Suprapubic skin (tissue), 4 donors: ENCODE data around the gene RELL1. TPM values are rescaled to one million over a fixed set of nuclear protein-coding genes. Genes with fewer than 3 reads are reported as not detected.

ENCODE experiments used
- DNase-seq, 2 donors: peaks; one replicate each; pipeline ENCODE4 v3.0.0-alpha.2; 2019; ENCODE audit warnings: low spot score in 2 of 2
- H3K27ac ChIP-seq: fragments of 200-600 bp; sonication (generic); one replicate; pipeline ENCODE4 v1.5.1; 2019
- H3K27me3 ChIP-seq: fragments of 200-600 bp; sonication (generic); one replicate; pipeline ENCODE4 v1.5.1; 2019
- H3K36me3 ChIP-seq: fragments of 200-600 bp; sonication (generic); one replicate; pipeline ENCODE4 v1.5.1; 2019
- H3K4me1 ChIP-seq: fragments of 200-600 bp; sonication (generic); one replicate; pipeline ENCODE4 v1.5.1; 2019
- H3K4me3 ChIP-seq: fragments of 200-600 bp; sonication (generic); one replicate; pipeline ENCODE4 v1.5.1; 2019; ENCODE audit warnings: mild to moderate bottlenecking
- H3K9me3 ChIP-seq: fragments of 200-600 bp; sonication (generic); one replicate; pipeline ENCODE4 v1.5.1; 2019
- EP300 ChIP-seq: sonication (generic); formaldehyde crosslinking; IDR thresholded peaks from one replicate; pipeline ENCODE4 v1.6.1; 2017; ENCODE audit warnings: antibody characterized with exemption
- POLR2A ChIP-seq, 2 donors: fragments of 450-650 bp; IDR thresholded peaks; one replicate each; pipeline ENCODE4 v1.6.1; 2017; ENCODE audit warnings: antibody characterized with exemption in 2 of 2, mild to moderate bottlenecking in 2 of 2, moderate library complexity in 2 of 2
- POLR2AphosphoS5 ChIP-seq, 3 donors: sonication (generic); formaldehyde crosslinking; IDR thresholded peaks; one replicate each; pipeline ENCODE4 v1.6.1; 2017; ENCODE audit warnings: antibody characterized with exemption in 3 of 3
- WGBS: methylation state at CpG from one replicate; pipeline ENCODE4 v1.1.5; 2018; 5-methylcytosine and 5-hydroxymethylcytosine counted together
- total RNA-seq, 4 donors: library from RNA; depleted of rRNA; stranded (reverse); fragments of >200 nt; gene quantifications; one replicate each; pipeline ENCODE4 v1.1.0, GENCODE V29; 2016
- TF ChIP-seq, protein P1 (sequence below), 2 donors: fragments of 200-600 bp in 1 of 2; fragments of 450-650 bp in 1 of 2; sonication (generic) in 1 of 2; IDR thresholded peaks; one replicate each; pipeline ENCODE4 v1.5.1; 2016 to 2019; ENCODE audit warnings: antibody characterized with exemption in 2 of 2, mild to moderate bottlenecking in 1 of 2, moderate library complexity in 1 of 2

The RELL1 gene
- total RNA-seq, 4 donors from 2014 or later, result 56.6 to 88.2 (median 66.7) TPM

GRCh38 chr4:37629713-37630112 lies 56.5 kb downstream of the RELL1 start:
- H3K36me3 ChIP-seq, result peaks cover 25% of the 10 kb centered on the region
- TF ChIP-seq, protein P1, sequence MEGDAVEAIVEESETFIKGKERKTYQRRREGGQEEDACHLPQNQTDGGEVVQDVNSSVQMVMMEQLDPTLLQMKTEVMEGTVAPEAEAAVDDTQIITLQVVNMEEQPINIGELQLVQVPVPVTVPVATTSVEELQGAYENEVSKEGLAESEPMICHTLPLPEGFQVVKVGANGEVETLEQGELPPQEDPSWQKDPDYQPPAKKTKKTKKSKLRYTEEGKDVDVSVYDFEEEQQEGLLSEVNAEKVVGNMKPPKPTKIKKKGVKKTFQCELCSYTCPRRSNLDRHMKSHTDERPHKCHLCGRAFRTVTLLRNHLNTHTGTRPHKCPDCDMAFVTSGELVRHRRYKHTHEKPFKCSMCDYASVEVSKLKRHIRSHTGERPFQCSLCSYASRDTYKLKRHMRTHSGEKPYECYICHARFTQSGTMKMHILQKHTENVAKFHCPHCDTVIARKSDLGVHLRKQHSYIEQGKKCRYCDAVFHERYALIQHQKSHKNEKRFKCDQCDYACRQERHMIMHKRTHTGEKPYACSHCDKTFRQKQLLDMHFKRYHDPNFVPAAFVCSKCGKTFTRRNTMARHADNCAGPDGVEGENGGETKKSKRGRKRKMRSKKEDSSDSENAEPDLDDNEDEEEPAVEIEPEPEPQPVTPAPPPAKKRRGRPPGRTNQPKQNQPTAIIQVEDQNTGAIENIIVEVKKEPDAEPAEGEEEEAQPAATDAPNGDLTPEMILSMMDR (IDR thresholded peaks at IDR 0.05), result no peak
- TF ChIP-seq EP300 (no peak), POLR2AphosphoS5 (IDR thresholded peaks at IDR 0.05) (no peak), POLR2A (IDR thresholded peaks at IDR 0.05) (no peak)
- H3K4me1 ChIP-seq, result peaks cover 21% of the 10 kb centered on the region
- H3K9me3 ChIP-seq, result no peaks in the 10 kb centered on the region
- no peak overlapping the region for H3K4me3 ChIP-seq
- no peak for DNase-seq
- WGBS, result 62% methylated on average over 2 of the region's 6 CpGs
- H3K27me3 ChIP-seq, result no peaks in the 10 kb centered on the region
- H3K27ac ChIP-seq, result no peak overlapping the region

- TF ChIP-seq EP300 (no peak), POLR2A (IDR thresholded peaks at IDR 0.05) (no peak), POLR2AphosphoS5 (IDR thresholded peaks at IDR 0.05) (no peak)
- TF ChIP-seq, protein P1 (IDR thresholded peaks at IDR 0.05), result no peak
- Histone ChIP-seq H3K27ac (no peak overlapping the region), H3K4me1 (peaks cover 21% of the 10 kb centered on the region), H3K9me3 (no peaks in the 10 kb centered on the region), H3K27me3 (no peaks in the 10 kb centered on the region), H3K36me3 (peaks cover 21% of the 10 kb centered on the region), H3K4me3 (no peak overlapping the region)
- DNase-seq, result peak in 1 of 2 donors; percentile 75
- 53% methylated on average over 4 of the region's 4 CpGs for WGBS
Observed at GRCh38 chr4:37628977-37629609, 57.1 kb downstream of the RELL1 start.

DNA sequence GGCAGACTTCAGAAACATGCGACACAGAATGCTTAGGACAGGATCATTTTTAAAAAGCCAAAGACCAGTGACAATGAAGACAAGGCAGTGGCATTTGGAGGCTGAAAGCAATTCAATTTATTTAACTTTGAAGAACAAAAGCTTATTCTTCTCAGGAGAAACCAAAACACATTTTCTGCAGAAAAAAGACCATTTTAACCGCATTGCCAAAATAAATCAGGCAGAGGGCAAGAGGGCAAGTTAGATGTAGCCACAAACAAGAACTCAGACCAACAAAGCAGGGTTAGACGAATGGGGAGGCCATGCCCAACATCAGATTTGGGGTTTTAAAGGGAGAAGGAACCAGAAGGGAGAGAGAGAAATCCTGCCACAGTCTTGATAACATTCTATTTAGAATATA lies 58.9 kb downstream of the RELL1 start:
- no peaks in the 10 kb centered on the region for H3K27me3 ChIP-seq
- no peak overlapping the region for H3K27ac ChIP-seq
- H3K4me3 ChIP-seq, result no peak overlapping the region
- H3K36me3 ChIP-seq, result peaks cover 16% of the 10 kb centered on the region
- WGBS, result 86% methylated on average over 3 of the region's 3 CpGs
- peaks cover 15% of the 10 kb centered on the region for H3K4me1 ChIP-seq
- H3K9me3 ChIP-seq, result no peaks in the 10 kb centered on the region
- TF ChIP-seq POLR2AphosphoS5 (IDR thresholded peaks at IDR 0.05) (no peak), POLR2A (IDR thresholded peaks at IDR 0.05) (no peak), EP300 (no peak)
- TF ChIP-seq, protein P1 (IDR thresholded peaks at IDR 0.05), result no peak
- DNase-seq, result no peak

DNA sequence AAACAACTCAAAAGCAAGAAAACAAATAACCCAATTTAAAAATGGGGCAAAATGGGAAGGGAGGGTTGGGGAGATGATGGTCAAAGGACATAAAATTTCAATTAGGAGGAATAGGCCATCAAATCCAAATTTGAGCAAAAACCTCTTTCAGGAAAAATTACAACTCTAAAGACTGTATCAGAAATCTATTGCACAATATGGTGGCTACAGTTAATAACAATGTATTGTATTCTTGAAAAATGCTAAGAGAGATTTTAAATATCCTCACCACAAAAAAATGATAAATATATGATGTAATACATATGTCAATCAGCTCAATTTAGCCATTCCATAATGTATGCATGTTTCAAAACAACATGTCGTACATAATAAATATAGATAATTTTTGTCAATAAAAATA lies 60.7 kb downstream of the RELL1 start:
- no peaks in the 10 kb centered on the region for H3K9me3 ChIP-seq
- WGBS, result 95% methylated on average over 1 of the region's 1 CpG
- peaks cover 10% of the 10 kb centered on the region for H3K4me1 ChIP-seq
- no peak overlapping the region for H3K27ac ChIP-seq
- TF ChIP-seq POLR2A (IDR thresholded peaks at IDR 0.05) (no peak), POLR2AphosphoS5 (IDR thresholded peaks at IDR 0.05) (no peak), EP300 (no peak)
- TF ChIP-seq, protein P1 (IDR thresholded peaks at IDR 0.05), result no peak
- DNase-seq, result no peak
- H3K27me3 ChIP-seq, result no peaks in the 10 kb centered on the region
- H3K4me3 ChIP-seq, result no peak overlapping the region
- peaks cover 12% of the 10 kb centered on the region for H3K36me3 ChIP-seq

DNA sequence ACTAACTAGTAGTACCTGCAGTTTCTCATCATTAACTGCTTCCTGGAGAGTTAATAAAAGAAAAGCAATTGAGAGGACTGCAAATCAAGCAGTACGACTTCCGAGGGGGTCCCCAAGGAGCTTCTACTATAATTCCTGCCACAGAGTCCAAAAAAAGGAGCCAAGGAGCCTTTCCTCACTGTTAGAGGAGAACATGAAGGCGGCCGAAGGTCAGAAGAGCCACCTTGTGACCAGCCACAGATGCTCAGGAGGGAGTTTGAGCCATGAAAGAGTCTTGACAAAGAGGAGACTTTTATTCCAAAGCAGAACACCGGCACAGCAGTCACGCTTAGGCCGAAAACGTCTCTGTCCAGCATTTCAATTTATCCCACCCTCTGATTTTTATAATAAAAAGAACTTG lies 62.2 kb downstream of the RELL1 start:
- Histone ChIP-seq H3K4me1 (peaks cover 6% of the 10 kb centered on the region), H3K4me3 (no peak overlapping the region), H3K27ac (no peak overlapping the region), H3K36me3 (peaks cover 6% of the 10 kb centered on the region), H3K9me3 (no peaks in the 10 kb centered on the region), H3K27me3 (no peaks in the 10 kb centered on the region)
- WGBS, result 80% methylated on average over 8 of the region's 8 CpGs
- DNase-seq, result no peak
- TF ChIP-seq, protein P1 (IDR thresholded peaks at IDR 0.05), result no peak
- TF ChIP-seq POLR2AphosphoS5 (IDR thresholded peaks at IDR 0.05) (no peak), EP300 (no peak), POLR2A (IDR thresholded peaks at IDR 0.05) (no peak)
